Smooth muscle cell (in vitro differentiated cells): ENCODE data around the gene DDX41. TPM values are rescaled to one million over a fixed set of nuclear protein-coding genes. Genes with fewer than 3 reads are reported as not detected.

Source experiments
- polyA plus RNA-seq: library from polyadenylated mRNA; unstranded; fragments of >200 nt; fragmentation: Nextera tagmentation; extraction: Ambion mirVana; gene quantifications from 2 replicates; pipeline ENCODE4 v1.2.1, GENCODE V29; 2016
- total RNA-seq: library from RNA; depleted of rRNA; stranded (reverse); fragments of >200 nt; gene quantifications from 2 replicates; pipeline ENCODE4 v1.2.3, GENCODE V29; 2014

DDX41 gene
- total and polyA plus RNA-seq, 2 experiments from 2014 or later: 72.5 to 90.0 TPM

Other genes starting within 250 kb of the DDX41 start
- 15.3 and 41.8 TPM in 2 replicates for gene RAB24, start 213.2 kb downstream of the DDX41 start, total RNA-seq
- gene RAB24, start 213.2 kb downstream of the DDX41 start, polyA plus RNA-seq: 46.4 and 49.5 TPM in 2 replicates
- gene PRELID1, start 213.2 kb downstream of the DDX41 start, total RNA-seq: 132 and 197 TPM in 2 replicates
- 264 and 268 TPM in 2 replicates for gene PRELID1, start 213.2 kb downstream of the DDX41 start, polyA plus RNA-seq
- gene MXD3, start 205.1 kb downstream of the DDX41 start, total RNA-seq: 8.6 and 16.9 TPM in 2 replicates
- gene MXD3, start 205.1 kb downstream of the DDX41 start, polyA plus RNA-seq: 14.9 and 15.6 TPM in 2 replicates
- 178 and 241 TPM in 2 replicates for gene LMAN2, start 165.3 kb downstream of the DDX41 start, total RNA-seq
- gene LMAN2, start 165.3 kb downstream of the DDX41 start, polyA plus RNA-seq: 236 and 253 TPM in 2 replicates
- 6.0 and 38.5 TPM in 2 replicates for gene RGS14, start 159.0 kb downstream of the DDX41 start, total RNA-seq
- gene RGS14, start 159.0 kb downstream of the DDX41 start, polyA plus RNA-seq: 23.3 and 23.8 TPM in 2 replicates
- not detected in 2 replicates for gene SLC34A1, start 132.5 kb downstream of the DDX41 start, total RNA-seq
- gene SLC34A1, start 132.5 kb downstream of the DDX41 start, polyA plus RNA-seq: not detected in 2 replicates
- not detected in 2 replicates for gene PFN3, start 116.3 kb downstream of the DDX41 start, total RNA-seq
- not detected in 2 replicates for gene PFN3, start 116.3 kb downstream of the DDX41 start, polyA plus RNA-seq
- 1.8 and 3.6 TPM in 2 replicates for gene F12, start 107.4 kb downstream of the DDX41 start, total RNA-seq
- gene F12, start 107.4 kb downstream of the DDX41 start, polyA plus RNA-seq: 10.4 and 15.0 TPM in 2 replicates
- gene GRK6, start 90.3 kb downstream of the DDX41 start, total RNA-seq: 13.3 and 20.8 TPM in 2 replicates
- gene GRK6, start 90.3 kb downstream of the DDX41 start, polyA plus RNA-seq: 28.5 and 33.8 TPM in 2 replicates
- 6.5 and 6.7 TPM in 2 replicates for gene PRR7, start 70.1 kb downstream of the DDX41 start, total RNA-seq
- 31.9 and 33.6 TPM in 2 replicates for gene PRR7, start 70.1 kb downstream of the DDX41 start, polyA plus RNA-seq
- 116 and 121 TPM in 2 replicates for gene DBN1, start 43.3 kb downstream of the DDX41 start, total RNA-seq
- 194 and 202 TPM in 2 replicates for gene DBN1, start 43.3 kb downstream of the DDX41 start, polyA plus RNA-seq
- gene PDLIM7, start 19.4 kb downstream of the DDX41 start, total RNA-seq: 172 and 235 TPM in 2 replicates
- gene PDLIM7, start 19.4 kb downstream of the DDX41 start, polyA plus RNA-seq: 511 and 635 TPM in 2 replicates
- 0.58 and 1.5 TPM in 2 replicates for gene DOK3, start 7.1 kb downstream of the DDX41 start, total RNA-seq
- gene DOK3, start 7.1 kb downstream of the DDX41 start, polyA plus RNA-seq: 1.4 and 3.5 TPM in 2 replicates
- 28.3 and 36.5 TPM in 2 replicates for gene FAM193B, start 37.6 kb upstream of the DDX41 start, total RNA-seq
- 42.8 and 58.2 TPM in 2 replicates for gene FAM193B, start 37.6 kb upstream of the DDX41 start, polyA plus RNA-seq
- 211 and 224 TPM in 2 replicates for gene TMED9, start 75.2 kb upstream of the DDX41 start, total RNA-seq
- 611 and 662 TPM in 2 replicates for gene TMED9, start 75.2 kb upstream of the DDX41 start, polyA plus RNA-seq
- 34.6 and 41.5 TPM in 2 replicates for gene B4GALT7, start 83.2 kb upstream of the DDX41 start, total RNA-seq
- gene B4GALT7, start 83.2 kb upstream of the DDX41 start, polyA plus RNA-seq: 55.8 and 72.8 TPM in 2 replicates